Activated CD4-positive, CD25-positive, alpha-beta regulatory T cell treated with anti-CD3 and anti-CD28 coated beads, Interleukin-2, amount 50 U/mL, for 72 hours (primary cell): ENCODE results near the gene VWA1.
"Not testable (repeated sequence)": the region's sequence is repeated elsewhere in the genome, so short reads cannot be mapped to it uniquely, and the experiment has no call there.

ENCODE experiments used
- DNase-seq: peaks from one replicate; pipeline ENCODE4 v3.0.0; 2021

VWA1 gene

DNA sequence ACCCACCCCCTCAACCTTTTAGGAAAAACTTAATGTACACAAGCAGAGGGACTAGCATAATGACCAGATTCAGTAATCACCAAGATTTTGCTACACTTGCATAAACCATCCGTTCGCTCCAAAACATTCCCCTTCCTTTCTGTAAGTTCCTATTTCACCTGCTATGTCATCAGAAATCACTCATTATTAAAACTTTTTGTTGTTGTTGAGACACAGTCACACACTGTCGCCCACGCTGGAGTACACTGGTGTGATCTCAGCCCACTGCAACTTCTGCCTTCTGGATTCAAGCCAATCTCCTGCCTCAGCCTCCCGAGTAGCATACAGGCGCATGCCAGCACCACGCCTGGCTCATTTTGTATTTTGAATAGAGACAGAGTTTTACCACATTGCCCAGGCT is 31.8 kb upstream of the VWA1 start:
- DNase-seq, result no peak

DNA sequence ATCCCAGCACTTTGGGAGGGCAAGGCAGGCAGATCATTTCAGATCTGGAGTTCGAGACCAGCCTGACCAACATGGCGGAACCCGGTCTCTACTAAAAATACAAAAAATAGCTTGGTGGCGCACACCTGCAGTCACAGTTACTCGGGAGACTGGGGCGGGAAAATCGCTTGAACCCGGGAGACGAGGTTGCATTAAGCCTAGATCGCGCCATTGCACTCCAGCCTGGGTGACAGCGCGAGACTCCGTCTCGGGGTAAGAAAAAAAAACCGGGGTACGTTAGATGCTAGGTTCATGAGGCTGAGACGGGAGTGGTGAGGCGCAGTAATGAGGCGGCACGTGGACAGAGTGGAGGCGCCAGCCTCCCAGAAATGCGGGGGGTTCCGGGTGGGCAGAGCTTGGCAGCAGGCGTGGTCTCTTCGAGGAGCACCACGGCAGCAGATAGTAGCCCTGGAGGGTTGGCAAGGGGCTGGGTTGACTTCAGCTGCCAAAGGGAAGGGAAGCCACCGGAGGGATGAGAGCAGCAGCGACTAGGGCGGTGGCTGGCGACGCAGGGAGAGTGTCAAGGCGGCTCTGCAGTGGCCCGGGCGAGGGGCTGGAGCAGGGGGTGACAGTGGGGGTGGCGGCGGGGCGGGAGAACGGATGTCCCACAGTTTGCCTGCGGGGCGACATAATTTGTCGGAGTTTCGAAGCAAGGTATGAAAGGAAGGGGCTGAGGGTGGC is 29.2 kb upstream of the VWA1 start:
- no peak for DNase-seq

DNA sequence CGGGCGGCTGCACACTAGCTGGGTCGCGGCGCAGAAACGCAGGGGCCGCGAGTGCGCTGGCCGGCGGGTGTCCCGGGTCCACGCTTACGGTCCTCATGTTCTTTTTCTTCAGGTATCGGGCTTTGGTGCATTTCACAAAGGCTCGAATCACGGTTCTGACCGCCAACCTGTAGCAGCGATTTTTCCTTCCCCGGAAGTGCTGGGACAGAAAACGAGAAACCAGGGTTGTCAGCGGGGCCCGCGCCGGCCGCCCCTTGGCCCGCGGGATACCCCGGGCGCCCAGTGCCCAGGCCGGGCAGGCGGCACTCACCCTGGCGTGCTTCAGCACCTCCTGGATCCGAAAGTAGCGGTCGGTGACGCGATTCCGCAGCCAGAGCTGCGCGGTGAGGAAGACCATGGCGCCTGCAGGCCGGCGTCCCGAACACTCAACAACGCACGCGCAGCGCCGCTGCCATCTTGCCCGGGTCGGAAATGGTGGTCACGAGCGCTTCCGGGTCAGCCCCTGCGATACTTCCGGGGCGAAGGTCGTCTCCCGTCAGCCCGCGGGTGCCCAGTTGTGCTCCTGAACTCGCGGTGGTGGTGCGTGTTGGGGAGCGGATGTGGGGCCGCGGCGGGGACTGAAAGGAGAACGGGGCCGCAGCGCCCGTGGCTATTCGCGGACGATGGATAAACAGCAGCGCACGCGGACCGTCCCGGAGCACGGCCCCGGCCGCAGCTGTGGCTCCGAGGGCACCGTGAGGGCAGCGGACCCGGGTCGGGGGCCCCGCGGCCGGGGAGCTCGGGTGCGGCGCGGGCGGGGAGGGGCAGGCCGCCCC is 28.5 kb upstream of the VWA1 start, which contains the start of gene MRPL20:
MRPL20 (minus strand) TSS at position 473 of the 815 bp plus-strand sequence; CDS start at position 397, 76 bp downstream.
- DNase-seq, result peak; percentile 96

GRCh38 chr1:1407636-1408318 is 27.7 kb upstream of the VWA1 start:
- DNase-seq, result no peak

DNA sequence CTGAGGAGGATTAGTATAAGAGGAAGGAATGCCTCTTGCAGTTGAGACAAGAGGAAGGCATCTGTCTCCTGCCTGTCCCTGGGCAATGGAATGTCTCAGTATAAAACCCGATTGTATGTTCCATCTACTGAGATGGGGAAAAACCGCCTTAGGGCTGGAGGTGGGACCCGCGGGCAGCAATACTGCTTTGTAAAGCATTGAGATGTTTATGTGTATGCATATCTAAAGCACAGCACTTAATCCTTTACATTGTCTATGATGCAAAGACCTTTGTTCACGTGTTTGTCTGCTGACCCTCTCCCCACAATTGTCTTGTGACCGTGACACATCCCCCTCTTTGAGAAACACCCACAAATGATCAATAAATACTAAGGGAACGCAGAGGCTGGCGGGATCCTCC is 25.3 kb upstream of the VWA1 start:
- not testable (repeated sequence) for DNase-seq

DNA sequence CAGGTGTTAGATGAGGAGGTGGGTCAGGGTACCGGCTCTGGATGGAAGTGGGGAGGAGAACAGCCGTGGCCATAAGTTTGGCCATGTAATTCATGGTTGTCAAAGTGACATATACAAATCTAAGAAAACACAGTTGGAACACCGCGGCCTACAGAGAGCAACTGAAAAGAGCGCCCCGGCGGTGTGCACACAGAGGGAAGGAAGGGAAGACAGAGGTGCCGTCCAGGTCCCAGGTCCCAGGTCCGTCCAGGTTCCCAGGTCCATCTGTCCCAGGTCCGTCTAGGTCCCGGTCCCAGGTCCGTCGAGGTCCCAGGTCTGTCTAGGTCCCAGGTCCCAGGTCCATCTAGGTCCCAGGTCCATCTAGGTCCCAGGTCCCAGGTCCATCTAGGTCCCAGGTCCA is 23.9 kb upstream of the VWA1 start:
- DNase-seq, result no peak

DNA sequence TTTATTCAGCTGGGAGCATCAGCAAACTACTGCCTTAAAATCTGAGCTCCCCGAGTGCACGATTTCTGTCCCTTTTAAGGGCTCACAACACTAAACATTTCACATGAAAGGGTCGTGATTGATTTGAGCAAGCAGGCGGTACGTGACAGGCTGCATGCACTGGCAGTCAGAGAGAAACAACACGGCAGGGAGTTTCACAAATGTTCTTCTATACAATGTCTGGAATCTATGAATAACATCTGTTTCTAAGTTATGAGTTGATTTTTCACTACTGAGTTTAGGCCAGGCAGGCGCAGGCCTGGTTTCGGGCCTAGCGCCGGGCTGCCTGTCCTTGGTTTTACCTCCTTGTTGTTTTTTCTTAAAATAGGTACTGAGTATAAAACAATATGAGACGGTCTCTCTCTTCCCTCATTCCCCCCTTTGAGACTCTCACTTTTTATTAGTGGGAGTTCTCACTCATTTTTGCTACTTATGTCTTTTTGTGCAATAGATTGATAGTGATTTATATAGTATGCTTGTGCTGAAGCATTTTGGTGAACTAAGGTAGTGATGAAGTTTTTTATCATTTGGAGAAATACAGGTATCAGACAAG is 23.1 kb upstream of the VWA1 start:
- not testable (repeated sequence) for DNase-seq

- DNase-seq, result no peak
Measured at GRCh38 chr1:1415751-1416150, 19.7 kb upstream of the VWA1 start.

DNA sequence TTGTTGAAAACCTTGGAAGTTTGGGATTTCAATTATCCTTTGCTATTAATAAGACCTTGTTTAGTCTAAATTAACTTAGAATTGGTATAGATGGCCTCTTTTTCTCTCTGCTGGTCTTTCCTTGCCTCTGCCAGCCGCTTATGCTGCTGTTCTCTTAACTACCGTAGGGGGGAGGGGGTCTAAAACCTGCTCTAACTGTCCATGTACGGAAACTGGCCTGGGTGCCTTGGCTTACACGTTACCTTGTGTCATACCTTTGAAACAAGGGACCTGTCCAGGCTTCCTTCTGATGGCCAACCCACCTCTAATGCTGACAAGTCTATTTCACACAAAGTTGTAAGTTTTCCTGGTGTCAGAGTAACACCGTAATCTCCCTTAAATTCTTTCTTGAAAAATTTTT is 18.1 kb upstream of the VWA1 start:
- not testable (repeated sequence) for DNase-seq

DNA sequence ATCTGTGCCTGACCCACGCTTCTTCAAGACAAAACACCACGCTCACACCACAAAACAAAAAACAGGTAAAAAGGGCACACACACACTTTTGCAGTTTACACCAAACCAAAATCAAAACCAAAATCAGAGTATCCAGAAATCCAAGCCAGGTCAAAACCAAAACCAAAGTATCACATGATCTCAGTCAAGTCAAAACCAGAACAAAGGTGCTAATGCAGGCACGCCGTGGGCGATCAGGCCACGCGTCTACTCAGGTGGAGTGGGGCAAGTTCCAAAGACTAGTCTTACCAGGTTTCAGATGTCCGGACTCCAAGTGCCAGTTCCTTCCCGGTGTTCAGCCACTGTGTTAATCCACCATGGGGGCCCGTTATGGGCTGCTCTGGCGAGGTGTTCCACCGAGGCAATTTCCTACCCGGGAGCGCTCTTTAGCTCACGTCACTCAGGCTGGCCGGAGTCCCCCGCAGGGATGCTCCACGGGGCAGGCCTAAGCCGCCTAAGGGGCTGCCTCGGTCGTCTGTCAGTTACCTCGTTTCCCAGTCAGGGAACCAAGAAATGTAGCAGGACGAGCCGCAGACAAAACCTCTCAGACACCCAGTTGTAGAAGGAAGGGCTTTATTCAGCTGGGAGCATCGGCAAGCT is 17.5 kb upstream of the VWA1 start:
- not testable (repeated sequence) for DNase-seq

DNA sequence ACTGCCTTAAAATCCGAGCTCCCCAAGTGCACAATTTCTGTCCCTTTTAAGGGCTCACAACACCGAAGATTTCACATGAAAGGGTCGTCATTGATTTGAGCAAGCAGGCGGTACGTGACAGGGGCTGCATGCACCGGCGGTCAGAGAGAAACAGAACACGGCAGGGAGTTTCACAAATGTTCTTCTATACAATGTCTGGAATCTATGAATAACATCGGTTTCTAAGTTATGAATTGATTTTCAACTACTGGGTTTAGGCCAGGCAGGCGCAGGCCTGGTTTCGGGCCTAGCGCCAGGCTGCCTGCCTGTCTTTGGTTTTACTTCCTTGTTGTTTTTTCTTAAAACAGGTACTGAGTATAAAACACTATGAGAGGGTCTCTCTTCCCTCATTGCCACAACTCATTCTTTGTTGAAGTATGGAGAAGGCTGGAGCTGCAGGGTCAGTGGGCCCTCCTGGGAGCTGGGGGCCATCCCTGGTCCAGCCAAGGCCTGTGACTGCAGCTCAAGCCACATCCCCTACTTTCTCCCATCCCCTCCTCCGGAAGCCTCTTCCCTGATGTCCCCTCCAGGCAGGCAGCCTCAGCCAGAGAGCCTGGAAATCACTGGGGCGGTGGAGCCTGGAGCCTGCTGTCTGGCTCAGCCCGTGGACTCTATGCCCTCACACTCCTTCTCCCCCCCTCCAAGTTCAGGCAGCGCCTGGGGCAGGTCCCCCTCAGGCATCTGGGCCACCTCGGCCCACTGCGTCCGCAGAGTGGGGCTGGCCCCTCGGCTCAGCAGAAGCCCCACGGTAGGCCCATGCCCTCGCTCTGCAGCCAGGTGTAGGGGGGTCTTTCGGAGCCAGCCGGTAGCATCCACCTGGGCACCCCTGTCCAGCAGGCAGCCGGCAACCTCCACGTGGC is 16.8 kb upstream of the VWA1 start:
- no peak for DNase-seq

DNA sequence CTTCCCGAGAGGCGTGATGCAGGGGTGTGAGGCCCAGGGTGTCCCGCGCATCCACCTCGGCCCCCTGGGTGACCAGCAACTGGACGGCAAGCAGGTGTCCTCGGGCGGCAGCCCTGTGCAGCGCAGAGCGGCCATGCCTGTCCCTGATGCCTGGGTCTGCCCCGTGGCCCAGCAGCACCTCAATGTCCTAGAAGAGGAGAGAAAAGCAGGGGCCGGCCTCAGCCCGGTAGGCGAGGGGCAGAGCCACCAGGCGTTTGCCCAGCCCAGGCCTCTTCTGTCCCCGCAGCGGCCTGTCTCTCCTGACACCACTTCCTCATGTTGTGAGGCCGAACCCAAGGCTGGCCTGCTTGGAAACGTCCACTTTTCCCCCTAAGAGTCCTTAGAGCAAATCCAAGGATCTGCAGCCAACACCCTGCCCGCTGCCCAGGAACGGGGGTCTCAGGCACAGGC is 16.1 kb upstream of the VWA1 start:
- no peak for DNase-seq

DNA sequence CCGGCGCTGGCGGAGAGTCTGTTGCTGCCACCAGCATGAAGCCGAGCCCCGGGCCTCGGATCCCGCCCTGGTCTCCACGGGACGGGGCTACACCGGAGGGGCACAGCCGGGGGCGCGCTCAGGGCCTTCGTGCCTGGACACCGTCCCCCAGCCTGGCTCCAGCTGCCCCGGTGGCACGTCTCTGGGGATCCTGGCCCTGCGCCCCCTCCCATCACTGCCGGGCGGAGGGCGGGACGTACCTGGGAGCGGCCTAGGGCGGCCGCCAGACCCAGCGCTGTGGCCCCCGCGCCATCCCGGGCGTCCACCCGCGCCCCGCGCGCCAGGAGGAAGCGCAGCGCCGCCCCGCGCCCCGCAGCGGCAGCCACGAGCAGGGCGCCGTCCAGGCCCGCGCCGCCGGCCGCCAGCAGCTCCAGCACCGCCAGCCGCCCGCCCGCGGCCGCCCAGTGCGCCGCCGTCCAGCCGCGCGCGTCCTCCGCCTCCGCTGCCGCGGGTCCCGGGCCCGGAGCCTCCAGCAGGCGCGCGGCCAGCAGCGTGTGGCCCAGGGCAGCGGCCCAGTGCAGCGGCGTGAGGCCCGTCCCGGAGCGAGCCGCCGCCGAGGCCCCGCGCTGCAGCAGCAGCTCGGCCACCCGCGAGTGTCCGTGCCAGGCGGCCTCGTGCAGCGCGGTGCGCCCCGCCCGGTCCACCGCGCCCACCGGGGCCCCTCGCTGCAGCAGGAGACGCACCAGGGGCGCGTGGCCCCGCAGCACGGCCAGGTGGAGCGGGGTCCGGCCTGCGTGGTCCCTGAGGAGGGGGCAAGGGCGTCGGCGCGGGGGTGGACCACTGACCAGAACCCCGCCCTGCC is 15.5 kb upstream of the VWA1 start:
- peak; percentile 27 for DNase-seq

DNA sequence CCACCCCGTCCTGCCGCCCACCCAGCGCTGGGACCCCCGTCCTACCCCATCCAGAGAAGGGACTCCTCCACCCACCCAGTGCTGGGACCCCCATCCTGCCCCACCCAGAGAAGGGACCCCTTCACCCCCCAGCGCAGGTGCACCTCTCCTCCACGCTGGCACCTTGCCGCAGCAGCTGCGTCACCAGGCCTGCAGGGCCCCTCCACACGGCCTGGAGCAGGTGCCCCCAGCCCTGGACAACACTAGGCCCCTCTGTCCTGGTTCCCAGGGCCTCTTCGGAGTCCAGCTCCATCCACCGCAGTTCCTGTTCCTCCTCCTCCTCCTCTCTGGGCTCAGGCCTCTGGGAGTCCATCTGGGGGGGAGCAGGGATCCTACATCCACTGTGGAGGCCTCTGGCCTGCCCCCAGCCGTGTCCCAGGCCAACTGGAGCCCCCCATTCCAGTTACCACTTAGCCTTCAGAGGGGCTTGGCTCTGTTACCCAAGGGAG is 14.8 kb upstream of the VWA1 start:
- no peak for DNase-seq

DNA sequence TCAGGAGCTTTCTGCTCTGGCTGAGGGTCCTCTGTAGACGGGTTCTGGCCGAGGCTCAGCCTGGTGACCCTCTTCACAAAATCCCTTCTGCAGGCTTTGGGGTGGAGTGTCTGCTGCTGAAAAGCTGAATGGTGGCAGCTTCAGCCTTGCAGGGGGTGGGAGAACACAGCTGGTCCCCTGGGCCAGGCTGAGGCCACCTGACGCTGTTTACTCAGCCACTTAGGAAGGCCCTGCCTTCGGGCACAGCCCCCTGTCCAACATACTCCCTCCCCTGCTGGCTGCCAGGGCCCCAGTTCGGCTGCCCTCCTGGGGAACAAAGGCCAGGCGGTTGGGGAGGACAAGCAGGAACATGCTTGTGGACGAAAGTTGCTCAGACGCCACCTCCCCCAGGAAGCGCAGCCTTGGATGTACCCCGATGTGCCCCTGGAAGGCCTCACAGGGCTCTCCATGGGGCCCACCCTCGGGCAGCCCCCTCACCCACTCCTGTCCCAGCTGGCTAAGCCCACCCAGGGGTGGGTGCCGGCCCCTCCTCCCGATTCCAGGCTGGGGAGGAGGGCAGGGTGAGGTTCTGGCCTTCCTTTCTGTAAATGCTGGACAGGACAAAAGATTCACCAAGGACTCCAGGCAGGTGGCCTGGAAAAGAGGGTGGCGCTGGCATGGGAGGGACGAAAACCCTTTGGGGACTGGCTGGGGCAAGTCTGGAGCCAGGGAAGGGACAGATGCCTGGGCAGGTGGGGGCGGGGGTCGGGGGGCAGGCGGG is 14.2 kb upstream of the VWA1 start, which contains the start of gene ANKRD65:
ANKRD65 (minus strand) TSS at position 130 of the 760 bp plus-strand sequence. CDS start 271 bp downstream, outside the sequence.
- no peak for DNase-seq

GRCh38 chr1:1421907-1422464 is 13.5 kb upstream of the VWA1 start:
- DNase-seq, result no peak

DNA sequence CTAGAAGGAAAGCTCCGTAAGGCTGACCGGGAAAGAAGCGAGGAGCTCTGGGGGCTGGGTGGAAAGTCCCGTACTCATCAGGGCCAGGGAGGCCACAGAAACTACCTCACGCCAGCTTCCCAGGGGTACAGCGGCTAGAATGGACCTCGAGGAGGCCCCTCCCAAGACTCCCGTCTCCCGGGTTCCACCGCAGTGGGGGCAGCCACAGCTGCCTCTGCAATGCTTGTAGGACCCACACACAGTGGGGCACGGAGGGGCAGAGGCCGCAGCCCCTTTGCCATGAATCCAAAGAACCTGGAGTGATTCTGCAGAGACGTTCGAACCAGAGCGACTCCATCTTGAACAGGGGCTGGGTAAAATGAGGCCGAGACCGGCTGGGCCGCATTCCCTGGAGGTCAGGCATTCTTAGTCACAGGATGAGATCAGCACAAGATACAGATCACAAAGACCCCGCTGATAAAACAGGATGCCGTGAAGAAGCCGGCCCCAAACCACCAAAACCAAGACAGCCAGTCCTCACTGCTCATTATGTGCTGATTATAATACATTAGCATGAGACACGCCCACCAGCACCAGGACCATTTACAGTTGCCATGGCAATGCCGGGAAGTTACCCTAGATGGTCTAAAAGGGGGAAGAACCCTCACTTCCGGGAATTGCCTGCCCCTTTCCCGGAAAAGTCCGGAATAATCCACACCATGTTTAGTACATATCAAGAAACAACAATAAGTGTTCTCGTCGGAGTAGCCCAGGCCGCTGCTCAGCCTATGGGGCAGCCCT is 12.8 kb upstream of the VWA1 start:
- DNase-seq, result no peak

DNA sequence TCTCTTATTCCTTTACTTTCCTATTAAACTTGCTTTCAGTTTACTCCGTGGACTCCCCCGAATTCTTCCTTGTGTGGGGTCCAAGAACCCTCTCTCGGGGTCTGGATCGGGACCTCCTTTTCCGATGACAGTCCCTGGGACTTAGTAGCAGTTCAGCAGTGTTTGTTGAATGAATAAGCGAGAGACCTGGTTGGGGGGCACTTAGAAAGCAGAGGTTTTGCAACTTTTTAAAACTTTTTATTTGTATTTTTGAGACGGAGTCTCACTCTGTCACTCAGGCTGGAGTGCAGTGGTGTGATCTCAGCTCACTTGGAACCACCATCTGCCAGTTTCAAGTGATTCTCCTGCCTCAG is 12.3 kb upstream of the VWA1 start:
- DNase-seq, result no peak
